ENCODE results near the gene SNAP25.

DNA sequence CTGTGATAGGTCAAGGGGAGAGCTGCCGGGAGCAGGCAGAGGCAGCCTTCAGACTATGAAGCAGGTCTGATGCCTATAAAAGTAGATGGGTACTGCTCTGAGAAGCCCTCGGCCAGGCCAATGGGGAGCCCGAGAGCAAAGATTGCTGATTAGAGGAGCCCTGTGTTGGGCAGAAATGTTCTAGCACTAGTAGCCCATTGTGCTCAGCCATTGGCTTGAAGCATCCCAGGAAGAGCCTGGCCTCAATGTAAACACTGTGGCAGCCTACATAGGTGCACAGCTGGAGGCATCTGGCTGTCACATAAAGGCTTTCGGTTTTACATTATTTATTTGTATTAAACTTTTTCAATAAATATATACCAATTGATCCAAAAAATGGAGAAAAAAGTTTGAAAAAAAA, 67.7 kb downstream of the SNAP25 start:
- no peak for TF ChIP-seq POLR2A (IDR thresholded peaks at IDR 0.05; ENCODE audit: low read depth, low read length)
- TF ChIP-seq SP1 (IDR thresholded peaks at IDR 0.05; ENCODE audit: low read depth, low read length) = no peak
